Measurements from ENCODE around the gene SLC9A4. TPM values are rescaled to one million over a fixed set of nuclear protein-coding genes. Genes with fewer than 3 reads are reported as not detected.

The SLC9A4 gene
- total RNA-seq = not detected
- polyA plus RNA-seq = under 1 TPM in 1 of 3 donors, not detected in 2; 0.04 TPM

- TF ChIP-seq EP300 (IDR thresholded peaks at IDR 0.05) = no peak
- TF ChIP-seq POLR2AphosphoS5 (IDR thresholded peaks at IDR 0.05) = no peak
- TF ChIP-seq CTCF (IDR thresholded peaks at IDR 0.05) = peak; percentile 15 to 85 (median 70)
- no peak for DNase-seq
- WGBS, 2 donors = 4 to 5% methylated on average over 3 of the region's 3 CpGs
- Histone ChIP-seq H3K36me3 (no peaks in the 10 kb centered on the region), H3K27me3 (no peaks in the 10 kb centered on the region), H3K27ac (no peak within 1 kb of the TSS), H3K9me3 (peaks cover 0 to 5% (median 2%) of the 10 kb centered on the region in 4 donors), H3K4me1 (no peaks in the 10 kb centered on the region), H3K4me3 (no peak within 1 kb of the TSS)
- intact Hi-C loops (cut with DNase I) = loop anchor here (5.0 to 10.0 kb wide), 2 partner anchors 142 to 229 kb away; partner anchors contain the start of gene SLC9A2
Observed at GRCh38 chr2:102473020-102473419, at the start of gene SLC9A4. SLC9A4 (plus strand) TSS chr2:102473226; CDS start chr2:102473760, 534 bp downstream.

GRCh38 chr2:102423368-102423767, 49.7 kb upstream of the SLC9A4 start:
- Histone ChIP-seq H3K4me1 (no peaks in the 10 kb centered on the region), H3K4me3 (no peak overlapping the region), H3K36me3 (no peaks in the 10 kb centered on the region), H3K27ac (no peak overlapping the region), H3K9me3 (no peaks in the 10 kb centered on the region), H3K27me3 (no peaks in the 10 kb centered on the region)
- 82 to 83% methylated on average over 2 of the region's 2 CpGs for WGBS, 2 donors
- no peak for DNase-seq
- TF ChIP-seq CTCF (IDR thresholded peaks at IDR 0.05) (no peak), EP300 (IDR thresholded peaks at IDR 0.05) (no peak), POLR2A (IDR thresholded peaks at IDR 0.05) (no peak), POLR2AphosphoS5 (IDR thresholded peaks at IDR 0.05) (no peak)
- intact Hi-C loops (cut with DNase I) = no loop called here

GRCh38 chr2:102424754-102425153, 48.3 kb upstream of the SLC9A4 start:
- Histone ChIP-seq H3K9me3 (no peaks in the 10 kb centered on the region), H3K36me3 (no peaks in the 10 kb centered on the region), H3K4me3 (no peak overlapping the region), H3K27me3 (no peaks in the 10 kb centered on the region), H3K4me1 (no peaks in the 10 kb centered on the region), H3K27ac (no peak overlapping the region)
- WGBS, 2 donors = 56 to 71% methylated on average over 3 of the region's 3 CpGs
- intact Hi-C loops (cut with DNase I) = no loop called here
- DNase-seq = no peak
- TF ChIP-seq CTCF (IDR thresholded peaks at IDR 0.05) = no peak
- TF ChIP-seq POLR2A (IDR thresholded peaks at IDR 0.05) = no peak
- no peak for TF ChIP-seq POLR2AphosphoS5 (IDR thresholded peaks at IDR 0.05)
- no peak for TF ChIP-seq EP300 (IDR thresholded peaks at IDR 0.05)

GRCh38 chr2:102425441-102426132, 47.4 kb upstream of the SLC9A4 start:
- no peak overlapping the region for H3K4me3 ChIP-seq
- no peaks in the 10 kb centered on the region for H3K27me3 ChIP-seq
- WGBS, 2 donors = 53 to 55% methylated on average over 5 of the region's 5 CpGs
- TF ChIP-seq EP300 (IDR thresholded peaks at IDR 0.05) (no peak), CTCF (IDR thresholded peaks at IDR 0.05) (no peak), POLR2A (IDR thresholded peaks at IDR 0.05) (no peak), POLR2AphosphoS5 (IDR thresholded peaks at IDR 0.05) (no peak)
- no peaks in the 10 kb centered on the region for H3K36me3 ChIP-seq
- DNase-seq = no peak
- H3K4me1 ChIP-seq = no peaks in the 10 kb centered on the region
- no peak overlapping the region for H3K27ac ChIP-seq
- intact Hi-C loops (cut with DNase I) = no loop called here
- no peaks in the 10 kb centered on the region for H3K9me3 ChIP-seq

- WGBS, 2 donors = 46 to 50% methylated on average over 1 of the region's 1 CpG
- no peak for TF ChIP-seq POLR2AphosphoS5 (IDR thresholded peaks at IDR 0.05)
- no peak for TF ChIP-seq POLR2A (IDR thresholded peaks at IDR 0.05)
- no peak for TF ChIP-seq CTCF (IDR thresholded peaks at IDR 0.05)
- TF ChIP-seq EP300 (IDR thresholded peaks at IDR 0.05) = no peak
- Histone ChIP-seq H3K36me3 (no peaks in the 10 kb centered on the region), H3K4me3 (no peak overlapping the region), H3K9me3 (no peaks in the 10 kb centered on the region), H3K4me1 (no peaks in the 10 kb centered on the region), H3K27ac (no peak overlapping the region), H3K27me3 (no peaks in the 10 kb centered on the region)
- DNase-seq = no peak
- intact Hi-C loops (cut with DNase I) = no loop called here
Observed at GRCh38 chr2:102427249-102427648, 45.8 kb upstream of the SLC9A4 start.
